WTC11 (cell line): ENCODE measurements around the gene TBC1D1. TPM values are rescaled to one million over a fixed set of nuclear protein-coding genes. Genes with fewer than 3 reads are reported as not detected.

Experiments
- ATAC-seq: fragments of 200-7000 bp; cut with Tn5 transposase; 2 replicates; pipeline ENCODE4 v1.10.0; 2021; ENCODE audit warnings: mild to moderate bottlenecking, moderate library complexity
- CTCF ChIA-PET: fragments of 300-600 bp; sonication (Branson Sonifier 250); formaldehyde crosslinking; loops from one replicate; lab custom pipeline; 2021; ENCODE audit warnings: antibody characterized with exemption; lab: Charles Lee
- POLR2A ChIA-PET: fragments of 350-600 bp; sonication (Branson Sonifier 250); formaldehyde crosslinking; loops from one replicate; lab custom pipeline; 2021; ENCODE audit warnings: antibody characterized with exemption; lab: Charles Lee
- DNase-seq: peaks from one replicate; pipeline ENCODE4 v3.0.0; 2021; ENCODE audit warnings: low spot score
- H3K27ac Mint-ChIP-seq: 2 replicates; pipeline ENCODE4 v1.8.0; 2021; ENCODE audit warnings: mixed read lengths
- H3K27me3 Mint-ChIP-seq: 2 replicates; pipeline ENCODE4 v1.8.0; 2021; ENCODE audit warnings: low read depth, mild to moderate bottlenecking, moderate library complexity, mixed read lengths
- H3K36me3 Mint-ChIP-seq: 2 replicates; pipeline ENCODE4 v1.8.0; 2021; ENCODE audit warnings: mixed read lengths
- H3K4me1 Mint-ChIP-seq: 2 replicates; pipeline ENCODE4 v1.8.0; 2022; ENCODE audit warnings: mixed read lengths
- H3K4me3 Mint-ChIP-seq: 2 replicates; pipeline ENCODE4 v1.8.0; 2021; ENCODE audit warnings: mild to moderate bottlenecking, moderate library complexity, mixed read lengths
- H3K9me3 Mint-ChIP-seq: 2 replicates; pipeline ENCODE4 v1.8.0; 2021; ENCODE audit warnings: mixed read lengths
- ESRRA ChIP-seq: sonication (generic); formaldehyde crosslinking; IDR thresholded peaks from 2 replicates; pipeline ENCODE4 v1.8.1; 2022; ENCODE audit warnings: mild to moderate bottlenecking, missing genetic modification reagents, borderline replicate concordance
- FOXP1 ChIP-seq: sonication (generic); formaldehyde crosslinking; IDR thresholded peaks from 2 replicates; pipeline ENCODE4 v1.8.0; 2022; ENCODE audit warnings: missing genetic modification reagents, mild to moderate bottlenecking, moderate library complexity, borderline replicate concordance
- HMGA2 ChIP-seq: fragments of 250-450 bp; sonication (Bioruptor Pico); IDR thresholded peaks from 2 replicates; pipeline ENCODE4 v1.4.0; 2021; ENCODE audit warnings: mild to moderate bottlenecking, moderate library complexity
- IRF2 ChIP-seq: sonication (generic); formaldehyde crosslinking; IDR thresholded peaks from 2 replicates; pipeline ENCODE4 v1.8.0; 2022; ENCODE audit warnings: low read depth, missing genetic modification reagents, borderline replicate concordance
- JAZF1 ChIP-seq: fragments of 250-450 bp; sonication (Bioruptor Pico); IDR thresholded peaks from 2 replicates; pipeline ENCODE4 v1.9.0; 2021; ENCODE audit warnings: moderate library complexity, mild to moderate bottlenecking, inconsistent platforms
- JUN ChIP-seq: sonication (generic); formaldehyde crosslinking; IDR thresholded peaks from 2 replicates; pipeline ENCODE4 v1.8.0; 2023; ENCODE audit warnings: mild to moderate bottlenecking, missing genetic modification reagents
- NR1H2 ChIP-seq: sonication (generic); formaldehyde crosslinking; IDR thresholded peaks from 2 replicates; pipeline ENCODE4 v1.9.0; 2021; ENCODE audit warnings: mild to moderate bottlenecking, moderate library complexity, missing genetic modification reagents
- NR2C2 ChIP-seq: sonication (generic); formaldehyde crosslinking; IDR thresholded peaks from 2 replicates; pipeline ENCODE4 v1.8.0; 2022; ENCODE audit warnings: mild to moderate bottlenecking, missing genetic modification reagents
- PRRX2 ChIP-seq: fragments of 250-450 bp; sonication (Bioruptor Pico); IDR thresholded peaks from 2 replicates; pipeline ENCODE4 v1.8.0; 2021; ENCODE audit warnings: mild to moderate bottlenecking
- RELA ChIP-seq: sonication (generic); formaldehyde crosslinking; IDR thresholded peaks from 2 replicates; pipeline ENCODE4 v1.8.1; 2022; ENCODE audit warnings: missing genetic modification reagents, mild to moderate bottlenecking, borderline replicate concordance
- total RNA-seq: library from RNA; stranded (reverse); gene quantifications from 3 replicates; pipeline ENCODE4 v1.2.3, GENCODE V29; 2021
- TF ChIP-seq, protein P1 (sequence below): fragments of 250-450 bp; sonication (Bioruptor Pico); IDR thresholded peaks from 2 replicates; pipeline ENCODE4 v1.9.0; 2021; ENCODE audit warnings: moderate library complexity, mild to moderate bottlenecking, inconsistent platforms, borderline replicate concordance
- TF ChIP-seq, protein P2 (sequence below): sonication (generic); formaldehyde crosslinking; IDR thresholded peaks from 2 replicates; pipeline ENCODE4 v1.8.0; 2023; ENCODE audit warnings: missing genetic modification reagents, mild to moderate bottlenecking, borderline replicate concordance
- TF ChIP-seq, protein P3 (sequence below): fragments of 250-450 bp; sonication (Bioruptor Pico); IDR thresholded peaks from 2 replicates; pipeline ENCODE4 v1.9.0; 2021; ENCODE audit warnings: mild to moderate bottlenecking
- TF ChIP-seq, protein P4 (sequence below): fragments of 250-450 bp; sonication (Bioruptor Pico); IDR thresholded peaks from 2 replicates; pipeline ENCODE4 v2.1.2; 2022; ENCODE audit warnings: mild to moderate bottlenecking, moderate library complexity
- TF ChIP-seq, protein P5 (sequence below): sonication (generic); formaldehyde crosslinking; IDR thresholded peaks from 2 replicates; pipeline ENCODE4 v1.8.0; 2023; ENCODE audit warnings: missing genetic modification reagents
- TF ChIP-seq, protein P6 (sequence below): sonication (generic); formaldehyde crosslinking; IDR thresholded peaks from 2 replicates; pipeline ENCODE4 v1.8.1; 2023; ENCODE audit warnings: mild to moderate bottlenecking, missing genetic modification reagents
- TF ChIP-seq, protein P7 (sequence below): sonication (generic); formaldehyde crosslinking; IDR thresholded peaks from 2 replicates; pipeline ENCODE4 v1.8.0; 2022; ENCODE audit warnings: missing genetic modification reagents
- TF ChIP-seq, protein P8 (sequence below): sonication (generic); formaldehyde crosslinking; IDR thresholded peaks from 2 replicates; pipeline ENCODE4 v1.8.1; 2022; ENCODE audit warnings: mild to moderate bottlenecking, missing genetic modification reagents, moderate library complexity, borderline replicate concordance
- TF ChIP-seq, protein P9 (sequence below): sonication (generic); formaldehyde crosslinking; conservative IDR thresholded peaks from 2 replicates; pipeline ENCODE4 v1.8.1; 2022; ENCODE audit warnings: mild to moderate bottlenecking, missing genetic modification reagents
- TF ChIP-seq, protein P10 (sequence below): sonication (generic); formaldehyde crosslinking; IDR thresholded peaks from 2 replicates; pipeline ENCODE4 v1.8.1; 2022; ENCODE audit warnings: missing genetic modification reagents, borderline replicate concordance

Gene TBC1D1
- total RNA-seq, 1 experiment from 2014 or later, result 134 TPM

DNA sequence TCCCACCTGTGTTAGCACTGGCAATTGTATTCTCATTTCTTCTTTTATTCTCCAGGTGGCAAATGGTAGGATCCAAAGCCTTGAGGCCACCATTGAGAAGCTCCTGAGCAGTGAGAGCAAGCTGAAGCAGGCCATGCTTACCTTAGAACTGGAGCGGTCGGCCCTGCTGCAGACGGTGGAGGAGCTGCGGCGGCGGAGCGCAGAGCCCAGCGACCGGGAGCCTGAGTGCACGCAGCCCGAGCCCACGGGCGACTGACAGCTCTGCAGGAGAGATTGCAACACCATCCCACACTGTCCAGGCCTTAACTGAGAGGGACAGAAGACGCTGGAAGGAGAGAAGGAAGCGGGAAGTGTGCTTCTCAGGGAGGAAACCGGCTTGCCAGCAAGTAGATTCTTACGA is 246.2 kb downstream of the TBC1D1 start (continued):
- TF ChIP-seq ESRRA (CRISPR knock-in tag), result no peak
- no peak for TF ChIP-seq JUN (CRISPR knock-in tag)
- no peak for TF ChIP-seq RELA (CRISPR knock-in tag)
- TF ChIP-seq PRRX2 (CRISPR knock-in tag), result no peak
- TF ChIP-seq HMGA2, result no peak
- no peak for TF ChIP-seq FOXP1 (CRISPR knock-in tag)
- TF ChIP-seq, protein P1, sequence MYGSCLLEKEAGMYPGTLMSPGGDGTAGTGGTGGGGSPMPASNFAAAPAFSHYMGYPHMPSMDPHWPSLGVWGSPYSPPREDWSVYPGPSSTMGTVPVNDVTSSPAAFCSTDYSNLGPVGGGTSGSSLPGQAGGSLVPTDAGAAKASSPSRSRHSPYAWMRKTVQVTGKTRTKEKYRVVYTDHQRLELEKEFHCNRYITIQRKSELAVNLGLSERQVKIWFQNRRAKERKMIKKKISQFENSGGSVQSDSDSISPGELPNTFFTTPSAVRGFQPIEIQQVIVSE (CRISPR knock-in tag), result no peak
- TF ChIP-seq, protein P2, sequence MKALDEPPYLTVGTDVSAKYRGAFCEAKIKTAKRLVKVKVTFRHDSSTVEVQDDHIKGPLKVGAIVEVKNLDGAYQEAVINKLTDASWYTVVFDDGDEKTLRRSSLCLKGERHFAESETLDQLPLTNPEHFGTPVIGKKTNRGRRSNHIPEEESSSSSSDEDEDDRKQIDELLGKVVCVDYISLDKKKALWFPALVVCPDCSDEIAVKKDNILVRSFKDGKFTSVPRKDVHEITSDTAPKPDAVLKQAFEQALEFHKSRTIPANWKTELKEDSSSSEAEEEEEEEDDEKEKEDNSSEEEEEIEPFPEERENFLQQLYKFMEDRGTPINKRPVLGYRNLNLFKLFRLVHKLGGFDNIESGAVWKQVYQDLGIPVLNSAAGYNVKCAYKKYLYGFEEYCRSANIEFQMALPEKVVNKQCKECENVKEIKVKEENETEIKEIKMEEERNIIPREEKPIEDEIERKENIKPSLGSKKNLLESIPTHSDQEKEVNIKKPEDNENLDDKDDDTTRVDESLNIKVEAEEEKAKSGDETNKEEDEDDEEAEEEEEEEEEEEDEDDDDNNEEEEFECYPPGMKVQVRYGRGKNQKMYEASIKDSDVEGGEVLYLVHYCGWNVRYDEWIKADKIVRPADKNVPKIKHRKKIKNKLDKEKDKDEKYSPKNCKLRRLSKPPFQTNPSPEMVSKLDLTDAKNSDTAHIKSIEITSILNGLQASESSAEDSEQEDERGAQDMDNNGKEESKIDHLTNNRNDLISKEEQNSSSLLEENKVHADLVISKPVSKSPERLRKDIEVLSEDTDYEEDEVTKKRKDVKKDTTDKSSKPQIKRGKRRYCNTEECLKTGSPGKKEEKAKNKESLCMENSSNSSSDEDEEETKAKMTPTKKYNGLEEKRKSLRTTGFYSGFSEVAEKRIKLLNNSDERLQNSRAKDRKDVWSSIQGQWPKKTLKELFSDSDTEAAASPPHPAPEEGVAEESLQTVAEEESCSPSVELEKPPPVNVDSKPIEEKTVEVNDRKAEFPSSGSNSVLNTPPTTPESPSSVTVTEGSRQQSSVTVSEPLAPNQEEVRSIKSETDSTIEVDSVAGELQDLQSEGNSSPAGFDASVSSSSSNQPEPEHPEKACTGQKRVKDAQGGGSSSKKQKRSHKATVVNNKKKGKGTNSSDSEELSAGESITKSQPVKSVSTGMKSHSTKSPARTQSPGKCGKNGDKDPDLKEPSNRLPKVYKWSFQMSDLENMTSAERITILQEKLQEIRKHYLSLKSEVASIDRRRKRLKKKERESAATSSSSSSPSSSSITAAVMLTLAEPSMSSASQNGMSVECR (CRISPR knock-in tag), result no peak
- no peak for TF ChIP-seq NR1H2

DNA sequence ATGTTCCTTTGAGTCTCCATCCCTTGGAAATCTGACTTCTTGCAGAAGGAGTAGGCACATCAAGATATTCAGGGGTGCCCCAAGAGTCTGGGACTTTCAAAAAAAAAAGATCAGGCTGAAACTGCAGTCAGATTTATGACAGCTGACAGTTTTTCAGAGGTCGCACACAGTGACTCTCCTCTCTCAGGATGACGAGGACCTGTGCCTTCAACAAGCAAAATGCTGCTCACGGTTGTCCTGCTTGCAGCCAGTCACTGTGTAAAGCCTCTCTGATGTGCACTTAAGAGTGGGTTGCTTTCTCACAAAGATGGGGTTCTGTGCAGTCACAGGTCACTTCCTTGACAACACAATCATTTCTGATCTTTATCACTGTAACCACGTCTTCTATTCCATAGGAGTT is 247.5 kb downstream of the TBC1D1 start:
- H3K4me3 Mint-ChIP-seq, result no peak overlapping the region
- no peaks in the 10 kb centered on the region for H3K9me3 Mint-ChIP-seq
- ChIA-PET POLR2A (no interaction called here), CTCF (no interaction called here)
- H3K27ac Mint-ChIP-seq, result no peak overlapping the region
- peaks cover 31% of the 10 kb centered on the region for H3K36me3 Mint-ChIP-seq
- DNase-seq (no peak), ATAC-seq (no peak)
- no peaks in the 10 kb centered on the region for H3K27me3 Mint-ChIP-seq
- H3K4me1 Mint-ChIP-seq, result no peaks in the 10 kb centered on the region
- TF ChIP-seq JAZF1 (CRISPR knock-in tag), result no peak
- TF ChIP-seq, protein P3, sequence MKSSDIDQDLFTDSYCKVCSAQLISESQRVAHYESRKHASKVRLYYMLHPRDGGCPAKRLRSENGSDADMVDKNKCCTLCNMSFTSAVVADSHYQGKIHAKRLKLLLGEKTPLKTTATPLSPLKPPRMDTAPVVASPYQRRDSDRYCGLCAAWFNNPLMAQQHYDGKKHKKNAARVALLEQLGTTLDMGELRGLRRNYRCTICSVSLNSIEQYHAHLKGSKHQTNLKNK, result no peak
- TF ChIP-seq, protein P4, sequence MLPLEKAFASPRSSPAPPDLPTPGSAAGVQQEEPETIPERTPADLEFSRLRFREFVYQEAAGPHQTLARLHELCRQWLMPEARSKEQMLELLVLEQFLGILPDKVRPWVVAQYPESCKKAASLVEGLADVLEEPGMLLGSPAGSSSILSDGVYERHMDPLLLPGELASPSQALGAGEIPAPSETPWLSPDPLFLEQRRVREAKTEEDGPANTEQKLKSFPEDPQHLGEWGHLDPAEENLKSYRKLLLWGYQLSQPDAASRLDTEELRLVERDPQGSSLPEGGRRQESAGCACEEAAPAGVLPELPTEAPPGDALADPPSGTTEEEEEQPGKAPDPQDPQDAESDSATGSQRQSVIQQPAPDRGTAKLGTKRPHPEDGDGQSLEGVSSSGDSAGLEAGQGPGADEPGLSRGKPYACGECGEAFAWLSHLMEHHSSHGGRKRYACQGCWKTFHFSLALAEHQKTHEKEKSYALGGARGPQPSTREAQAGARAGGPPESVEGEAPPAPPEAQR, result no peak
- TF ChIP-seq, protein P5, sequence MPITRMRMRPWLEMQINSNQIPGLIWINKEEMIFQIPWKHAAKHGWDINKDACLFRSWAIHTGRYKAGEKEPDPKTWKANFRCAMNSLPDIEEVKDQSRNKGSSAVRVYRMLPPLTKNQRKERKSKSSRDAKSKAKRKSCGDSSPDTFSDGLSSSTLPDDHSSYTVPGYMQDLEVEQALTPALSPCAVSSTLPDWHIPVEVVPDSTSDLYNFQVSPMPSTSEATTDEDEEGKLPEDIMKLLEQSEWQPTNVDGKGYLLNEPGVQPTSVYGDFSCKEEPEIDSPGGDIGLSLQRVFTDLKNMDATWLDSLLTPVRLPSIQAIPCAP, result no peak
- TF ChIP-seq, protein P6, sequence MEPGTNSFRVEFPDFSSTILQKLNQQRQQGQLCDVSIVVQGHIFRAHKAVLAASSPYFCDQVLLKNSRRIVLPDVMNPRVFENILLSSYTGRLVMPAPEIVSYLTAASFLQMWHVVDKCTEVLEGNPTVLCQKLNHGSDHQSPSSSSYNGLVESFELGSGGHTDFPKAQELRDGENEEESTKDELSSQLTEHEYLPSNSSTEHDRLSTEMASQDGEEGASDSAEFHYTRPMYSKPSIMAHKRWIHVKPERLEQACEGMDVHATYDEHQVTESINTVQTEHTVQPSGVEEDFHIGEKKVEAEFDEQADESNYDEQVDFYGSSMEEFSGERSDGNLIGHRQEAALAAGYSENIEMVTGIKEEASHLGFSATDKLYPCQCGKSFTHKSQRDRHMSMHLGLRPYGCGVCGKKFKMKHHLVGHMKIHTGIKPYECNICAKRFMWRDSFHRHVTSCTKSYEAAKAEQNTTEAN (CRISPR knock-in tag), result no peak
- TF ChIP-seq, protein P7, sequence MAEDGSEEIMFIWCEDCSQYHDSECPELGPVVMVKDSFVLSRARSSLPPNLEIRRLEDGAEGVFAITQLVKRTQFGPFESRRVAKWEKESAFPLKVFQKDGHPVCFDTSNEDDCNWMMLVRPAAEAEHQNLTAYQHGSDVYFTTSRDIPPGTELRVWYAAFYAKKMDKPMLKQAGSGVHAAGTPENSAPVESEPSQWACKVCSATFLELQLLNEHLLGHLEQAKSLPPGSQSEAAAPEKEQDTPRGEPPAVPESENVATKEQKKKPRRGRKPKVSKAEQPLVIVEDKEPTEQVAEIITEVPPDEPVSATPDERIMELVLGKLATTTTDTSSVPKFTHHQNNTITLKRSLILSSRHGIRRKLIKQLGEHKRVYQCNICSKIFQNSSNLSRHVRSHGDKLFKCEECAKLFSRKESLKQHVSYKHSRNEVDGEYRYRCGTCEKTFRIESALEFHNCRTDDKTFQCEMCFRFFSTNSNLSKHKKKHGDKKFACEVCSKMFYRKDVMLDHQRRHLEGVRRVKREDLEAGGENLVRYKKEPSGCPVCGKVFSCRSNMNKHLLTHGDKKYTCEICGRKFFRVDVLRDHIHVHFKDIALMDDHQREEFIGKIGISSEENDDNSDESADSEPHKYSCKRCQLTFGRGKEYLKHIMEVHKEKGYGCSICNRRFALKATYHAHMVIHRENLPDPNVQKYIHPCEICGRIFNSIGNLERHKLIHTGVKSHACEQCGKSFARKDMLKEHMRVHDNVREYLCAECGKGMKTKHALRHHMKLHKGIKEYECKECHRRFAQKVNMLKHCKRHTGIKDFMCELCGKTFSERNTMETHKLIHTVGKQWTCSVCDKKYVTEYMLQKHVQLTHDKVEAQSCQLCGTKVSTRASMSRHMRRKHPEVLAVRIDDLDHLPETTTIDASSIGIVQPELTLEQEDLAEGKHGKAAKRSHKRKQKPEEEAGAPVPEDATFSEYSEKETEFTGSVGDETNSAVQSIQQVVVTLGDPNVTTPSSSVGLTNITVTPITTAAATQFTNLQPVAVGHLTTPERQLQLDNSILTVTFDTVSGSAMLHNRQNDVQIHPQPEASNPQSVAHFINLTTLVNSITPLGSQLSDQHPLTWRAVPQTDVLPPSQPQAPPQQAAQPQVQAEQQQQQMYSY (CRISPR knock-in tag), result no peak
- no peak for TF ChIP-seq IRF2 (CRISPR knock-in tag)
- TF ChIP-seq NR2C2, result no peak
- TF ChIP-seq, protein P8, sequence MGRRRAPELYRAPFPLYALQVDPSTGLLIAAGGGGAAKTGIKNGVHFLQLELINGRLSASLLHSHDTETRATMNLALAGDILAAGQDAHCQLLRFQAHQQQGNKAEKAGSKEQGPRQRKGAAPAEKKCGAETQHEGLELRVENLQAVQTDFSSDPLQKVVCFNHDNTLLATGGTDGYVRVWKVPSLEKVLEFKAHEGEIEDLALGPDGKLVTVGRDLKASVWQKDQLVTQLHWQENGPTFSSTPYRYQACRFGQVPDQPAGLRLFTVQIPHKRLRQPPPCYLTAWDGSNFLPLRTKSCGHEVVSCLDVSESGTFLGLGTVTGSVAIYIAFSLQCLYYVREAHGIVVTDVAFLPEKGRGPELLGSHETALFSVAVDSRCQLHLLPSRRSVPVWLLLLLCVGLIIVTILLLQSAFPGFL, result no peak
- TF ChIP-seq, protein P9, sequence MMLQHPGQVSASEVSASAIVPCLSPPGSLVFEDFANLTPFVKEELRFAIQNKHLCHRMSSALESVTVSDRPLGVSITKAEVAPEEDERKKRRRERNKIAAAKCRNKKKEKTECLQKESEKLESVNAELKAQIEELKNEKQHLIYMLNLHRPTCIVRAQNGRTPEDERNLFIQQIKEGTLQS (CRISPR knock-in tag), result no peak
- TF ChIP-seq, protein P10, sequence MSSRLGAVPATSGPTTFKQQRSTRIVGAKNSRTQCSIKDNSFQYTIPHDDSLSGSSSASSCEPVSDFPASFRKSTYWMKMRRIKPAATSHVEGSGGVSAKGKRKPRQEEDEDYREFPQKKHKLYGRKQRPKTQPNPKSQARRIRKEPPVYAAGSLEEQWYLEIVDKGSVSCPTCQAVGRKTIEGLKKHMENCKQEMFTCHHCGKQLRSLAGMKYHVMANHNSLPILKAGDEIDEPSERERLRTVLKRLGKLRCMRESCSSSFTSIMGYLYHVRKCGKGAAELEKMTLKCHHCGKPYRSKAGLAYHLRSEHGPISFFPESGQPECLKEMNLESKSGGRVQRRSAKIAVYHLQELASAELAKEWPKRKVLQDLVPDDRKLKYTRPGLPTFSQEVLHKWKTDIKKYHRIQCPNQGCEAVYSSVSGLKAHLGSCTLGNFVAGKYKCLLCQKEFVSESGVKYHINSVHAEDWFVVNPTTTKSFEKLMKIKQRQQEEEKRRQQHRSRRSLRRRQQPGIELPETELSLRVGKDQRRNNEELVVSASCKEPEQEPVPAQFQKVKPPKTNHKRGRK (CRISPR knock-in tag), result no peak
